K562 (cell line): ENCODE data around the gene TERB1.

Source experiments
- POLR2H ChIP-seq: IDR thresholded peaks from 2 replicates; pipeline ENCODE4 v1.6.1; 2016; ENCODE audit warnings: missing genetic modification characterization, low read depth, mild to moderate bottlenecking, control low read depth, missing compliant biosample characterization, moderate library complexity
- TSC22D4 ChIP-seq: fragments of 450-650 bp; IDR thresholded peaks from 2 replicates; pipeline ENCODE4 v1.6.1; 2016; ENCODE audit warnings: missing genetic modification characterization, missing biosample characterization, control low read depth

GRCh38 chr16:66850115-66850815 lies 48.9 kb upstream of the TERB1 start:
- TF ChIP-seq POLR2H (tag) (no peak), TSC22D4 (tag) (no peak)
